GM12878 (cell line): ENCODE results near the gene PXT1. TPM values are rescaled to one million over a fixed set of nuclear protein-coding genes. Genes with fewer than 3 reads are reported as not detected.
A peak's percentile ranks its signal among the peaks of the same experiment; 100 is the strongest.

ENCODE experiments used
- BMI1 ChIP-seq: fragments of 450-650 bp; IDR thresholded peaks from 2 replicates; pipeline ENCODE4 v1.6.1; 2016; ENCODE audit warnings: mild to moderate bottlenecking, moderate library complexity, borderline replicate concordance
- CBX3 ChIP-seq: fragments of 200-600 bp; sonication (generic); IDR thresholded peaks from 2 replicates; pipeline ENCODE4 v1.6.1; 2016; ENCODE audit warnings: low read depth, borderline replicate concordance
- DPF2 ChIP-seq: fragments of 450-650 bp; IDR thresholded peaks from 2 replicates; pipeline ENCODE4 v1.6.1; 2017; ENCODE audit warnings: mild to moderate bottlenecking
- ESRRA ChIP-seq: IDR thresholded peaks from 2 replicates; pipeline ENCODE4 v1.6.1; 2012; ENCODE audit warnings: mild to moderate bottlenecking, low read length, improper control_type of control experiment
- ETV6 ChIP-seq, 2 experiments: fragments of 450-650 bp in 1 of 2; IDR thresholded peaks in 1 of 2; conservative IDR thresholded peaks in 1 of 2; 2 replicates each; pipeline ENCODE4 v1.6.1; 2014; ENCODE audit warnings: antibody characterized with exemption in 1 of 2, borderline replicate concordance in 1 of 2, low read depth in 1 of 2, mild to moderate bottlenecking in 1 of 2, moderate library complexity in 1 of 2
- IRF4 ChIP-seq: IDR thresholded peaks from 2 replicates; pipeline ENCODE4 v1.6.1; 2011; ENCODE audit warnings: low read depth, low read length
- KLF5 ChIP-seq: fragments of 450-650 bp; IDR thresholded peaks from 2 replicates; pipeline ENCODE4 v1.6.1; 2014; ENCODE audit warnings: mild to moderate bottlenecking; ENCODE audit not compliant: partially characterized antibody
- NBN ChIP-seq: fragments of 450-650 bp; IDR thresholded peaks from 2 replicates; pipeline ENCODE4 v1.6.1; 2016
- PAX8 ChIP-seq: fragments of 450-650 bp; IDR thresholded peaks from 2 replicates; pipeline ENCODE4 v1.6.1; 2017; ENCODE audit warnings: mild to moderate bottlenecking, moderate library complexity
- RAD51 ChIP-seq: fragments of 450-650 bp; IDR thresholded peaks from 2 replicates; pipeline ENCODE4 v1.6.1; 2016; ENCODE audit warnings: moderate library complexity, mild to moderate bottlenecking, inconsistent platforms
- RBBP5 ChIP-seq: fragments of 200-600 bp; sonication (generic); conservative IDR thresholded peaks from 2 replicates; pipeline ENCODE4 v1.6.1; 2016
- REST ChIP-seq: IDR thresholded peaks from 2 replicates; pipeline ENCODE4 v1.6.1; 2012; ENCODE audit warnings: mild to moderate bottlenecking, low read depth, low read length
- RFX5 ChIP-seq: IDR thresholded peaks from 2 replicates; pipeline ENCODE4 v1.6.1; 2011; ENCODE audit warnings: low read depth, low read length, improper control_type of control experiment
- SIX5 ChIP-seq: IDR thresholded peaks from 2 replicates; pipeline ENCODE4 v1.6.1; 2011; ENCODE audit warnings: mild to moderate bottlenecking, low read depth, low read length, moderate library complexity; ENCODE audit not compliant: severe bottlenecking
- SMAD1 ChIP-seq: fragments of 450-650 bp; IDR thresholded peaks from 2 replicates; pipeline ENCODE4 v1.6.1; 2018; ENCODE audit warnings: mild to moderate bottlenecking, low read depth; ENCODE audit not compliant: partially characterized antibody
- SPI1 ChIP-seq: IDR thresholded peaks from 2 replicates; pipeline ENCODE4 v1.6.1; 2011; ENCODE audit warnings: low read depth, mild to moderate bottlenecking, low read length, moderate library complexity, borderline replicate concordance; ENCODE audit not compliant: insufficient read depth
- SUZ12 ChIP-seq: fragments of 200-600 bp; sonication (generic); IDR thresholded peaks from one replicate; pipeline ENCODE4 v1.6.1; 2018; ENCODE audit warnings: antibody characterized with exemption, mild to moderate bottlenecking; ENCODE audit not compliant: unreplicated experiment
- TARDBP ChIP-seq: IDR thresholded peaks from 2 replicates; pipeline ENCODE4 v1.6.1; 2016; ENCODE audit warnings: borderline replicate concordance
- YBX1 ChIP-seq: fragments of 450-650 bp; IDR thresholded peaks from 2 replicates; pipeline ENCODE4 v1.6.1; 2016; ENCODE audit warnings: antibody characterized with exemption
- ZBTB40 ChIP-seq: fragments of 450-650 bp; IDR thresholded peaks from 2 replicates; pipeline ENCODE4 v1.6.1; 2016; ENCODE audit warnings: mild to moderate bottlenecking, moderate library complexity, borderline replicate concordance
- ZNF274 ChIP-seq: IDR thresholded peaks from one replicate; pipeline ENCODE4 v1.8.0; 2011; ENCODE audit not compliant: insufficient read length, insufficient read depth
- polyA plus RNA-seq, 11 experiments: library from polyadenylated mRNA; depleted of rRNA in 4 of 11; unstranded in 6 of 11; stranded (reverse) in 5 of 11; fragments of >200 nt; fragmentation: Nextera tagmentation in 4 of 11; fragmentation: Illumina TruSeq in 1 of 11; extraction: Ambion mirVana in 4 of 11; extraction: Trizol in 1 of 11; gene quantifications; 1 replicate in 1 of 11; 2 replicates in 10 of 11; pipeline versions ENCODE4 v1.2.1 to v1.2.3, GENCODE V29; 2011 to 2016; ENCODE audit warnings: inconsistent platforms in 2 of 11, missing spikeins in 2 of 11, low read depth in 1 of 11
- total RNA-seq, 4 experiments: library from RNA; depleted of rRNA in 3 of 4; stranded (reverse); fragments of >200 nt in 3 of 4; fragmentation: Illumina TruSeq in 1 of 4; extraction: Trizol in 1 of 4; gene quantifications; 2 replicates each; pipeline versions ENCODE4 v1.2.1 to v1.2.3, GENCODE V29; 2013 to 2021
- TF ChIP-seq, protein P1 (sequence below): fragments of 450-650 bp; IDR thresholded peaks from 2 replicates; pipeline ENCODE4 v1.6.1; 2017; ENCODE audit warnings: mild to moderate bottlenecking

The PXT1 gene
- total and polyA plus RNA-seq, 10 of the 15 experiments (the other 5 are each of a cell fraction or from before 2014, with no cell fraction given), result 0.27 to 2.9 (median 0.50) TPM

- TF ChIP-seq YBX1 (no peak), ZBTB40 (peak; percentile 45; the same call in 1 of the 2 replicates), SIX5 (peak; percentile 32), REST (no peak), SPI1 (no peak), NBN (peak; percentile 50; the same call in 1 of the 2 replicates), KLF5 (peak; percentile 85), RAD51 (no peak), CBX3 (no peak), TARDBP (peak; percentile 83; the same call in 1 of the 2 replicates), SUZ12 (no peak), ZNF274 (no peak), PAX8 (no peak; the same call in 1 of the 2 replicates), RFX5 (0 out of 2 replicates have a peak, but pooled peaks have one; percentile 18), IRF4 (no peak), SMAD1 (no peak), ESRRA (no peak), BMI1 (no peak), RBBP5 (no peak), DPF2 (peak; percentile 89), ETV6 (conservative IDR thresholded peaks at IDR 0.05 in 1 of 2, IDR thresholded peaks at IDR 0.05 in 1 of 2; ENCODE audit: borderline replicate concordance in 1 of 2, low read depth in 1 of 2) (no peak)
- TF ChIP-seq, protein P1, sequence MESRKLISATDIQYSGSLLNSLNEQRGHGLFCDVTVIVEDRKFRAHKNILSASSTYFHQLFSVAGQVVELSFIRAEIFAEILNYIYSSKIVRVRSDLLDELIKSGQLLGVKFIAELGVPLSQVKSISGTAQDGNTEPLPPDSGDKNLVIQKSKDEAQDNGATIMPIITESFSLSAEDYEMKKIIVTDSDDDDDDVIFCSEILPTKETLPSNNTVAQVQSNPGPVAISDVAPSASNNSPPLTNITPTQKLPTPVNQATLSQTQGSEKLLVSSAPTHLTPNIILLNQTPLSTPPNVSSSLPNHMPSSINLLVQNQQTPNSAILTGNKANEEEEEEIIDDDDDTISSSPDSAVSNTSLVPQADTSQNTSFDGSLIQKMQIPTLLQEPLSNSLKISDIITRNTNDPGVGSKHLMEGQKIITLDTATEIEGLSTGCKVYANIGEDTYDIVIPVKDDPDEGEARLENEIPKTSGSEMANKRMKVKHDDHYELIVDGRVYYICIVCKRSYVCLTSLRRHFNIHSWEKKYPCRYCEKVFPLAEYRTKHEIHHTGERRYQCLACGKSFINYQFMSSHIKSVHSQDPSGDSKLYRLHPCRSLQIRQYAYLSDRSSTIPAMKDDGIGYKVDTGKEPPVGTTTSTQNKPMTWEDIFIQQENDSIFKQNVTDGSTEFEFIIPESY, result no peak
Measured at GRCh38 chr6:36442671-36443470, at the start of gene PXT1, which contains the start of gene KCTD20 (continued).
